Measurements from ENCODE around the gene FIBCD1. TPM values are rescaled to one million over a fixed set of nuclear protein-coding genes. Genes with fewer than 3 reads are reported as not detected.

Gene FIBCD1
- total RNA-seq, 2 experiments from 2014 or later: not detected

- no peak overlapping the region for H2AFZ ChIP-seq (ENCODE audit: low read length)
- H3K36me3 ChIP-seq (ENCODE audit: insufficient read depth, low read length): peaks cover 13% of the 10 kb centered on the region; the same call in 1 of the 2 replicates
- H3K4me2 ChIP-seq (ENCODE audit: low read length): no peak overlapping the region
- no peak for DNase-seq (ENCODE audit: low spot score)
- no peaks in the 10 kb centered on the region for H3K79me2 ChIP-seq (ENCODE audit: insufficient read depth, low read depth, low read length)
- BruUV-seq (replicated peaks): no TSS peak
- H3K4me1 ChIP-seq (ENCODE audit: insufficient read depth, low read length, poor library complexity, severe bottlenecking): no peaks in the 10 kb centered on the region
- no peaks in the 10 kb centered on the region for H4K20me1 ChIP-seq (ENCODE audit: insufficient read depth, low read length)
- H3K9me2 ChIP-seq (ENCODE audit: insufficient read depth, low read length): no peaks in the 10 kb centered on the region
- POLR2A ChIA-PET: no interaction called here
- intact Hi-C loops (cut with micrococcal nuclease; ENCODE audit: unreplicated experiment): no loop called here
- CTCF ChIA-PET (ENCODE audit: unreplicated experiment): no interaction called here
- no peak overlapping the region for H3K27ac ChIP-seq (ENCODE audit: low read depth, low read length, poor library complexity, severe bottlenecking)
- H3K4me3 ChIP-seq (ENCODE audit: low read depth, low read length, poor library complexity, severe bottlenecking): no peak overlapping the region
- TF ChIP-seq EZH2phosphoT487 (IDR thresholded peaks at IDR 0.05; ENCODE audit: borderline replicate concordance, low read depth, low read length): no peak
- no peak for TF ChIP-seq CTCF (conservative IDR thresholded peaks at IDR 0.05; ENCODE audit: low read length)
- no peaks in the 10 kb centered on the region for H3K9me3 ChIP-seq (ENCODE audit: low read length)
Observed at GRCh38 chr9:130881516-130881915, 57.5 kb downstream of the FIBCD1 start.

GRCh38 chr9:130880599-130881220, 58.3 kb downstream of the FIBCD1 start:
- Histone ChIP-seq H3K36me3 (ENCODE audit: insufficient read depth, low read length) (peaks cover 13% of the 10 kb centered on the region; the same call in 1 of the 2 replicates), H3K27ac (ENCODE audit: low read depth, low read length, poor library complexity, severe bottlenecking) (no peak overlapping the region), H3K4me2 (ENCODE audit: low read length) (no peak overlapping the region), H2AFZ (ENCODE audit: low read length) (no peak overlapping the region), H3K9me3 (ENCODE audit: low read length) (no peaks in the 10 kb centered on the region), H4K20me1 (ENCODE audit: insufficient read depth, low read length) (no peaks in the 10 kb centered on the region), H3K9me2 (ENCODE audit: insufficient read depth, low read length) (no peaks in the 10 kb centered on the region), H3K4me3 (ENCODE audit: low read depth, low read length, poor library complexity, severe bottlenecking) (no peak overlapping the region), H3K79me2 (ENCODE audit: insufficient read depth, low read depth, low read length) (no peaks in the 10 kb centered on the region), H3K4me1 (ENCODE audit: insufficient read depth, low read length, poor library complexity, severe bottlenecking) (no peaks in the 10 kb centered on the region)
- ChIA-PET CTCF (ENCODE audit: unreplicated experiment) (interaction anchor here (0.6 kb wide), 1 partner anchor 518 kb away, joined by 3 read pairs; no protein-coding TSS in a partner anchor), POLR2A (no interaction called here)
- no peak for DNase-seq (ENCODE audit: low spot score)
- TF ChIP-seq CTCF (conservative IDR thresholded peaks at IDR 0.05; ENCODE audit: low read length): no peak
- intact Hi-C loops (cut with micrococcal nuclease; ENCODE audit: unreplicated experiment): no loop called here
- BruUV-seq (replicated peaks): no TSS peak

GRCh38 chr9:130879863-130880411, 59.1 kb downstream of the FIBCD1 start:
- Histone ChIP-seq H3K4me2 (ENCODE audit: low read length) (no peak overlapping the region), H3K4me3 (ENCODE audit: low read depth, low read length, poor library complexity, severe bottlenecking) (no peak overlapping the region), H3K27ac (ENCODE audit: low read depth, low read length, poor library complexity, severe bottlenecking) (no peak overlapping the region), H3K9me3 (ENCODE audit: low read length) (no peaks in the 10 kb centered on the region), H4K20me1 (ENCODE audit: insufficient read depth, low read length) (no peaks in the 10 kb centered on the region), H3K4me1 (ENCODE audit: insufficient read depth, low read length, poor library complexity, severe bottlenecking) (no peaks in the 10 kb centered on the region), H3K36me3 (ENCODE audit: insufficient read depth, low read length) (peaks cover 13% of the 10 kb centered on the region; the same call in 1 of the 2 replicates), H3K79me2 (ENCODE audit: insufficient read depth, low read depth, low read length) (no peaks in the 10 kb centered on the region), H2AFZ (ENCODE audit: low read length) (no peak overlapping the region), H3K9me2 (ENCODE audit: insufficient read depth, low read length) (no peaks in the 10 kb centered on the region)
- no peak for DNase-seq (ENCODE audit: low spot score)
- no peak for TF ChIP-seq EZH2phosphoT487 (IDR thresholded peaks at IDR 0.05; ENCODE audit: borderline replicate concordance, low read depth, low read length)
- no peak for TF ChIP-seq CTCF (conservative IDR thresholded peaks at IDR 0.05; ENCODE audit: low read length)
- intact Hi-C loops (cut with micrococcal nuclease; ENCODE audit: unreplicated experiment): no loop called here
- POLR2A ChIA-PET: no interaction called here
- CTCF ChIA-PET (ENCODE audit: unreplicated experiment): no interaction called here
- BruUV-seq (replicated peaks): no TSS peak

Measured in OCI-LY7 (cell line).